ENCODE results near the gene PRKD1.

The PRKD1 gene

DNA sequence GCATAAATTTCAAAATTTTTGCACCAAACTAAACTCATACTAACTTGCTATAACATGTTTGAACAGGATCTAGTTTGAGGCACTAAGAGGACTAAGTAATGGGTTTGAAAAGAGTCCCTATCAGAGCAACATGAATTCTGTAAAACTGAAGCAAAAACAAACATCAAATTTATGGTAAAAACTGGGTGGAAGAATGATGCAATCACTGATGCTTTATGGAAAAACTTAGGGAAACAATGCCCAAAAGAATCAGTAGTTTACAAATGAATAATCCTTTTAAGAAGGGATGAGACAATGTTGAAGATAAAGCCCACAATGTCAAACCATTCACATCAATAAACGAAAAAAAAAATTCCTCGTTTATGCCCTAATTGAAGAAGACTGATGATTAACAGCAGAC, 88.9 kb downstream of the PRKD1 start:
- TF ChIP-seq FOXM1 (IDR thresholded peaks at IDR 0.05; ENCODE audit: borderline replicate concordance, low read depth) (no peak), EGR1 (IDR thresholded peaks at IDR 0.05) (no peak), RAD21 (IDR thresholded peaks at IDR 0.05; ENCODE audit: low read depth) (no peak)

- no peak for TF ChIP-seq TAF1 (IDR thresholded peaks at IDR 0.05; ENCODE audit: low read depth)
- no peak for TF ChIP-seq ZBTB7A (IDR thresholded peaks at IDR 0.05; ENCODE audit: low read depth)
- no peak for TF ChIP-seq EGR1 (IDR thresholded peaks at IDR 0.05)
- no peak for TF ChIP-seq RAD21 (IDR thresholded peaks at IDR 0.05; ENCODE audit: low read depth)
- no peak for TF ChIP-seq EP300 (IDR thresholded peaks at IDR 0.05; ENCODE audit: borderline replicate concordance)
- no peak for TF ChIP-seq YY1 (IDR thresholded peaks at IDR 0.05; ENCODE audit: low read depth)
- no peak for TF ChIP-seq TEAD4 (IDR thresholded peaks at IDR 0.05)
- no peak for TF ChIP-seq TCF12 (IDR thresholded peaks at IDR 0.05; ENCODE audit: low read depth)
- TF ChIP-seq, protein P1, sequence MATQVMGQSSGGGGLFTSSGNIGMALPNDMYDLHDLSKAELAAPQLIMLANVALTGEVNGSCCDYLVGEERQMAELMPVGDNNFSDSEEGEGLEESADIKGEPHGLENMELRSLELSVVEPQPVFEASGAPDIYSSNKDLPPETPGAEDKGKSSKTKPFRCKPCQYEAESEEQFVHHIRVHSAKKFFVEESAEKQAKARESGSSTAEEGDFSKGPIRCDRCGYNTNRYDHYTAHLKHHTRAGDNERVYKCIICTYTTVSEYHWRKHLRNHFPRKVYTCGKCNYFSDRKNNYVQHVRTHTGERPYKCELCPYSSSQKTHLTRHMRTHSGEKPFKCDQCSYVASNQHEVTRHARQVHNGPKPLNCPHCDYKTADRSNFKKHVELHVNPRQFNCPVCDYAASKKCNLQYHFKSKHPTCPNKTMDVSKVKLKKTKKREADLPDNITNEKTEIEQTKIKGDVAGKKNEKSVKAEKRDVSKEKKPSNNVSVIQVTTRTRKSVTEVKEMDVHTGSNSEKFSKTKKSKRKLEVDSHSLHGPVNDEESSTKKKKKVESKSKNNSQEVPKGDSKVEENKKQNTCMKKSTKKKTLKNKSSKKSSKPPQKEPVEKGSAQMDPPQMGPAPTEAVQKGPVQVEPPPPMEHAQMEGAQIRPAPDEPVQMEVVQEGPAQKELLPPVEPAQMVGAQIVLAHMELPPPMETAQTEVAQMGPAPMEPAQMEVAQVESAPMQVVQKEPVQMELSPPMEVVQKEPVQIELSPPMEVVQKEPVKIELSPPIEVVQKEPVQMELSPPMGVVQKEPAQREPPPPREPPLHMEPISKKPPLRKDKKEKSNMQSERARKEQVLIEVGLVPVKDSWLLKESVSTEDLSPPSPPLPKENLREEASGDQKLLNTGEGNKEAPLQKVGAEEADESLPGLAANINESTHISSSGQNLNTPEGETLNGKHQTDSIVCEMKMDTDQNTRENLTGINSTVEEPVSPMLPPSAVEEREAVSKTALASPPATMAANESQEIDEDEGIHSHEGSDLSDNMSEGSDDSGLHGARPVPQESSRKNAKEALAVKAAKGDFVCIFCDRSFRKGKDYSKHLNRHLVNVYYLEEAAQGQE (IDR thresholded peaks at IDR 0.05; ENCODE audit: low read depth) = no peak
- TF ChIP-seq CEBPB (IDR thresholded peaks at IDR 0.05) = no peak
- TF ChIP-seq FOXM1 (IDR thresholded peaks at IDR 0.05; ENCODE audit: borderline replicate concordance, low read depth) = no peak
- TF ChIP-seq, protein P2, sequence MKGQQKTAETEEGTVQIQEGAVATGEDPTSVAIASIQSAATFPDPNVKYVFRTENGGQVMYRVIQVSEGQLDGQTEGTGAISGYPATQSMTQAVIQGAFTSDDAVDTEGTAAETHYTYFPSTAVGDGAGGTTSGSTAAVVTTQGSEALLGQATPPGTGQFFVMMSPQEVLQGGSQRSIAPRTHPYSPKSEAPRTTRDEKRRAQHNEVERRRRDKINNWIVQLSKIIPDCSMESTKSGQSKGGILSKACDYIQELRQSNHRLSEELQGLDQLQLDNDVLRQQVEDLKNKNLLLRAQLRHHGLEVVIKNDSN (IDR thresholded peaks at IDR 0.05) = no peak
- no peak for TF ChIP-seq CREB1 (IDR thresholded peaks at IDR 0.05; ENCODE audit: low read depth)
- TF ChIP-seq, protein P3, sequence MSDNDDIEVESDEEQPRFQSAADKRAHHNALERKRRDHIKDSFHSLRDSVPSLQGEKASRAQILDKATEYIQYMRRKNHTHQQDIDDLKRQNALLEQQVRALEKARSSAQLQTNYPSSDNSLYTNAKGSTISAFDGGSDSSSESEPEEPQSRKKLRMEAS (IDR thresholded peaks at IDR 0.05) = no peak
- TF ChIP-seq NFIC (IDR thresholded peaks at IDR 0.05) = no peak
Observed at GRCh38 chr14:29836395-29836794, 91.3 kb downstream of the PRKD1 start.

DNA sequence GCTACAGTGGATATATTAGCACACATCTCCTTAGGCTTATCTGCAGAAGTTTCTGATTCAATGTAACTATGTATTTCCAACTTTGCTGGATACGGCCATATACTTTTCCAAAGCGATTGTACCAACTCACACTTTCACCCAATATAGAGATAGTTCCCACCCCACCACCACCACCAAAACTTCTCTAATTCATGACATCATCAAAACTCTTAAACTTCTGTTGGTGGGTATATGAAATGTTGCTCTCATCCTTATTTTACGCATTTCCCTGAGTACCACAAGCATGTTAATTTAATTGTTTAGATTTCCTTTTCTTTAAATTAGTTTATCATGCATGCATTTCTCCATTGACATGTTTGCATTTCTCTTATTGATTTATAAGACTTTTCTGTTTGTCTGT, 95.6 kb downstream of the PRKD1 start:
- no peak for TF ChIP-seq FOXM1 (IDR thresholded peaks at IDR 0.05; ENCODE audit: borderline replicate concordance, low read depth)
- TF ChIP-seq RAD21 (IDR thresholded peaks at IDR 0.05; ENCODE audit: low read depth) = no peak
- TF ChIP-seq CREB1 (IDR thresholded peaks at IDR 0.05; ENCODE audit: low read depth) = no peak
- no peak for TF ChIP-seq ZBTB7A (IDR thresholded peaks at IDR 0.05; ENCODE audit: low read depth)
- TF ChIP-seq TCF12 (IDR thresholded peaks at IDR 0.05; ENCODE audit: low read depth) = no peak
- TF ChIP-seq, protein P1 (IDR thresholded peaks at IDR 0.05; ENCODE audit: low read depth) = no peak
- TF ChIP-seq, protein P2 (IDR thresholded peaks at IDR 0.05) = no peak
- TF ChIP-seq TAF1 (IDR thresholded peaks at IDR 0.05; ENCODE audit: low read depth) = no peak
- no peak for TF ChIP-seq CEBPB (IDR thresholded peaks at IDR 0.05)
- no peak for TF ChIP-seq NFIC (IDR thresholded peaks at IDR 0.05)
- TF ChIP-seq, protein P3 (IDR thresholded peaks at IDR 0.05) = no peak
- TF ChIP-seq EGR1 (IDR thresholded peaks at IDR 0.05) = no peak
- TF ChIP-seq EP300 (IDR thresholded peaks at IDR 0.05; ENCODE audit: borderline replicate concordance) = no peak

DNA sequence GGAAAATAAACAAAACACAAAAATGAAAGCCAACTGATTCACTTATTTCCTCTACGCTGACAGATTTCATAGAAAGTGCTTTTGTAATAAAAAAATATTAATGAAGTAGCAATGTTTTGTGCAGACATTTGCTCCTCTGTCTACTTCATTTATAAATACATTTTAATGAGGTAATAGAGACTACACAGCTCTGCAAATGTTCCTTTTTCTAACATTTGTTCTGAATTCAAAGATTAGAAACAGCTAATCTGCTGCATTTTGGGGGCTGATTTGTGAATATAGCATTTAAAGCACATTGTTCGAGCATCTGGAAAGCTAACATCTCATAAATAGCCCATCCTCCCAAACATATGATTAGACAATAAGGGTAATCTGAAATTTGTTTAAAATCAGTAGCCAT, 97.8 kb downstream of the PRKD1 start:
- TF ChIP-seq, protein P1 (IDR thresholded peaks at IDR 0.05; ENCODE audit: low read depth) = no peak
- TF ChIP-seq TCF12 (IDR thresholded peaks at IDR 0.05; ENCODE audit: low read depth) (no peak), YY1 (IDR thresholded peaks at IDR 0.05; ENCODE audit: low read depth) (no peak)

- no peak for TF ChIP-seq TCF12 (IDR thresholded peaks at IDR 0.05; ENCODE audit: low read depth)
Observed at GRCh38 chr14:29823816-29824215, 103.8 kb downstream of the PRKD1 start.

DNA sequence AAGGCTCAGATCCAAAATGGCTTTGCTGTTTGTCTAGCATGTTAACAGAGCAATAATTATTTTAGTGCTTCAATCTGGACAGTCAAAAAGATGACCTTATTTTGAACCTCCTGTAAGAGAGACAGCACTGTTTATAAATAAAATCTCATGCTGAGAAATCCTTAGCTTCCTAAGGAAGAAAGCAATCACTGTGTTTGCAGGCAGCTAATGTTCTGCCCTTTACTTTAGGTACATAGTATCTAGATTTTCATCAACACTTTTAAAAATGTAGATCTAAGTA, 105.3 kb downstream of the PRKD1 start:
- TF ChIP-seq NFIC (IDR thresholded peaks at IDR 0.05) (no peak), TCF12 (IDR thresholded peaks at IDR 0.05; ENCODE audit: low read depth) (no peak), CEBPB (IDR thresholded peaks at IDR 0.05) (no peak), FOXM1 (IDR thresholded peaks at IDR 0.05; ENCODE audit: borderline replicate concordance, low read depth) (no peak), RAD21 (IDR thresholded peaks at IDR 0.05; ENCODE audit: low read depth) (no peak), EP300 (IDR thresholded peaks at IDR 0.05; ENCODE audit: borderline replicate concordance) (no peak), CREB1 (IDR thresholded peaks at IDR 0.05; ENCODE audit: low read depth) (no peak), EGR1 (IDR thresholded peaks at IDR 0.05) (no peak), TAF1 (IDR thresholded peaks at IDR 0.05; ENCODE audit: low read depth) (no peak), YY1 (IDR thresholded peaks at IDR 0.05; ENCODE audit: low read depth) (no peak), TEAD4 (IDR thresholded peaks at IDR 0.05) (no peak), ZBTB7A (IDR thresholded peaks at IDR 0.05; ENCODE audit: low read depth) (no peak)
- TF ChIP-seq, protein P3 (IDR thresholded peaks at IDR 0.05) = no peak
- TF ChIP-seq, protein P1 (IDR thresholded peaks at IDR 0.05; ENCODE audit: low read depth) = no peak
- TF ChIP-seq, protein P2 (IDR thresholded peaks at IDR 0.05) = no peak

All from Ishikawa (cell line).